Measurements from ENCODE around the gene ZNF444. TPM values are rescaled to one million over a fixed set of nuclear protein-coding genes. Genes with fewer than 3 reads are reported as not detected.
"Not testable (repeated sequence)": the region's sequence is repeated elsewhere in the genome, so short reads cannot be mapped to it uniquely, and the experiment has no call there.

The ZNF444 gene
- total and polyA plus RNA-seq, 4 donors = 27.8 to 55.5 (median 41.6) TPM

DNA sequence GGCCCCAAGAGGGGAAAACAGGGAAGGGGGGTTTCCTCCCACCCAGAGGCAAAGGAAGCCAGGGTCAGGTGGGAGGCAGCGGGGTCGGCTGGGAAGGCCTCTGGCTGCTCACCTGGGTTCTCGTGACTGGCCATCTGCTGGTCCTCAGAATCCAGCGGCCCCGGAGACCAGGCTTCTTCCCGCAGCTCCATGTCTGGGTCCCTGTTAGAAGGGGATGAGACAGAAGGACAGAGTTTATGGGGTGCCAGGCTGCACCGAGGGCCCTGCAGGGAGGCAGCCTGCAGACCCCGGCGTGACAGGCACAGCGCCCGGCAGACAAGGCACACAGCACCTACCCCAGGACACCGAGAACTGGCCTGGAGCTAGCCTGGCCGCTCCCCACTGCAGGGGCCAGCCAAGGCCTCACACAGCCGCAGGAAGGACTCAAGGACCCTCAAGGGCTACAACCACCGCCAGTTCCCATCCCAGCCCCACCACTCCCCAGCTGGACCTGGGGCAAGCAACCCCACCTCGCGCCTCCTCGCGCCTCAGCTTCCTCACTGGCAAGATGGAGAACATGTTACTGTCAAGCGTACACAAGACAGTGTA, 38.0 kb upstream of the ZNF444 start:
- Histone ChIP-seq H3K27ac (ENCODE audit: low read depth in 1 of 2, low read length in 1 of 2) (no peak overlapping the region), H3K36me3 (ENCODE audit: control insufficient read depth in 4 of 4, insufficient read depth in 4 of 4, low read length in 4 of 4) (peaks cover 0 to 43% (median 11%) of the 10 kb centered on the region in 4 donors), H3K9me3 (ENCODE audit: control insufficient read depth in 4 of 4, insufficient read depth in 3 of 4, low read length in 3 of 4) (no peaks in the 10 kb centered on the region), H3K27me3 (ENCODE audit: control insufficient read depth in 3 of 3, insufficient read depth in 3 of 3, low read length in 2 of 3) (no peaks in the 10 kb centered on the region), H3K4me3 (no peak overlapping the region), H3K9ac (ENCODE audit: insufficient read depth in 1 of 2, low read length in 2 of 2) (no peak overlapping the region), H3K4me1 (ENCODE audit: control insufficient read depth in 5 of 5, insufficient read depth in 5 of 5, low read length in 5 of 5) (peaks cover 0 to 18% (median 5%) of the 10 kb centered on the region in 5 donors)
- ATAC-seq (ENCODE audit: insufficient read depth, low FRiP score) = no peak
- DNase-seq = no peak
- TF ChIP-seq, protein P1, sequence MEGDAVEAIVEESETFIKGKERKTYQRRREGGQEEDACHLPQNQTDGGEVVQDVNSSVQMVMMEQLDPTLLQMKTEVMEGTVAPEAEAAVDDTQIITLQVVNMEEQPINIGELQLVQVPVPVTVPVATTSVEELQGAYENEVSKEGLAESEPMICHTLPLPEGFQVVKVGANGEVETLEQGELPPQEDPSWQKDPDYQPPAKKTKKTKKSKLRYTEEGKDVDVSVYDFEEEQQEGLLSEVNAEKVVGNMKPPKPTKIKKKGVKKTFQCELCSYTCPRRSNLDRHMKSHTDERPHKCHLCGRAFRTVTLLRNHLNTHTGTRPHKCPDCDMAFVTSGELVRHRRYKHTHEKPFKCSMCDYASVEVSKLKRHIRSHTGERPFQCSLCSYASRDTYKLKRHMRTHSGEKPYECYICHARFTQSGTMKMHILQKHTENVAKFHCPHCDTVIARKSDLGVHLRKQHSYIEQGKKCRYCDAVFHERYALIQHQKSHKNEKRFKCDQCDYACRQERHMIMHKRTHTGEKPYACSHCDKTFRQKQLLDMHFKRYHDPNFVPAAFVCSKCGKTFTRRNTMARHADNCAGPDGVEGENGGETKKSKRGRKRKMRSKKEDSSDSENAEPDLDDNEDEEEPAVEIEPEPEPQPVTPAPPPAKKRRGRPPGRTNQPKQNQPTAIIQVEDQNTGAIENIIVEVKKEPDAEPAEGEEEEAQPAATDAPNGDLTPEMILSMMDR (IDR thresholded peaks at IDR 0.05; ENCODE audit: control extremely low read depth, extremely low read depth) = no peak
- 54 to 78% methylated on average over 19 to 20 of the region's 20 CpGs for WGBS, 2 donors

- Histone ChIP-seq H3K4me1 (ENCODE audit: control insufficient read depth in 5 of 5, insufficient read depth in 5 of 5, low read length in 5 of 5) (peaks cover 8 to 29% (median 17%) of the 10 kb centered on the region in 5 donors), H3K36me3 (ENCODE audit: control insufficient read depth in 4 of 4, insufficient read depth in 4 of 4, low read length in 4 of 4) (peaks cover 0 to 34% (median 5%) of the 10 kb centered on the region in 4 donors), H3K9ac (ENCODE audit: insufficient read depth in 1 of 2, low read length in 2 of 2) (no peak overlapping the region), H3K9me3 (ENCODE audit: control insufficient read depth in 4 of 4, insufficient read depth in 3 of 4, low read length in 3 of 4) (no peaks in the 10 kb centered on the region), H3K27me3 (ENCODE audit: control insufficient read depth in 3 of 3, insufficient read depth in 3 of 3, low read length in 2 of 3) (no peaks in the 10 kb centered on the region), H3K4me3 (no peak overlapping the region), H3K27ac (ENCODE audit: low read depth in 1 of 2, low read length in 1 of 2) (no peak overlapping the region)
- no peak for DNase-seq
- 95 to 96% methylated on average over 27 to 29 of the region's 29 CpGs for WGBS, 2 donors
- ATAC-seq (ENCODE audit: insufficient read depth, low FRiP score) = no peak
- TF ChIP-seq, protein P1 (IDR thresholded peaks at IDR 0.05; ENCODE audit: control extremely low read depth, extremely low read depth) = no peak
These were observed 36.7 kb upstream of the ZNF444 start for GRCh38 chr19:56104423-56104822.

DNA sequence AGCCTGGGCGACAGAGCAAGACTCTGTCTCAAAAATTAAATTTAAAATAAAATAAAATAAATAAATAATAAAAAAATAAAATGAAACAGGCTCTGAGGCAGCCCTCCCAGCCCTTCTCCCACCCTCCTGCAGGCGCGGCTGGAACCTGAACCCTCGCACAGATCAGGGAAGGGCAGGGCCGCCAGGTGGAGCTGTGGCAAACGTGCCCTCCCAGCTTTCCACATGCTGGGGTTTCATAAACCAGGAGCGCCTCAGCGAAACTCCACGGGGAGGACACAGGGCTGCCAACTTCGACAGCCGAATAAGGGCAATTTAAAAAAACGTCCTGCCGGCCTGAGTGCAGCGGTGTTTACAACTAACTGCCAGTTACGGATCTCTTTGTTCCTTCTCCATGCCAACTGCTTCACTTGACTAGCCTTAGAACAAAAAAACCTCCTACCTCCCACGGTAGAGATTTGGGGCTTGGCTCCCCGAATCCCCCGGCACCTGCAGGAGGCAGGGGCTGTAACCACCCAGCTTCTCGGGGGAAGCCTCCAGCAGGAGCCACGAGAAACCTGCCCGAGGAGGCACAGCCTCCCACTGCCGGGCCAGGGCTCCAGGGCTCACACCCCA, 35.9 kb upstream of the ZNF444 start:
- peaks cover 0 to 28% (median under 1%) of the 10 kb centered on the region in 4 donors for H3K36me3 ChIP-seq (ENCODE audit: control insufficient read depth in 4 of 4, insufficient read depth in 4 of 4, low read length in 4 of 4)
- no peak overlapping the region for H3K9ac ChIP-seq (ENCODE audit: insufficient read depth in 1 of 2, low read length in 2 of 2)
- peak overlapping the region in 1 of 2 donors; percentile 88 for H3K27ac ChIP-seq (ENCODE audit: low read depth in 1 of 2, low read length in 1 of 2)
- TF ChIP-seq, protein P1 (IDR thresholded peaks at IDR 0.05; ENCODE audit: control extremely low read depth, extremely low read depth) = peak; percentile 49
- no peaks in the 10 kb centered on the region for H3K9me3 ChIP-seq (ENCODE audit: control insufficient read depth in 4 of 4, insufficient read depth in 3 of 4, low read length in 3 of 4)
- ATAC-seq (ENCODE audit: insufficient read depth, low FRiP score) = no peak
- peaks cover 12 to 29% (median 22%) of the 10 kb centered on the region in 5 donors for H3K4me1 ChIP-seq (ENCODE audit: control insufficient read depth in 5 of 5, insufficient read depth in 5 of 5, low read length in 5 of 5)
- 11 to 15% methylated on average over 22 of the region's 22 CpGs for WGBS, 2 donors
- no peak overlapping the region for H3K4me3 ChIP-seq
- DNase-seq = peak; percentile 62 to 78 (median 72)
- H3K27me3 ChIP-seq (ENCODE audit: control insufficient read depth in 3 of 3, insufficient read depth in 3 of 3, low read length in 2 of 3) = no peaks in the 10 kb centered on the region

DNA sequence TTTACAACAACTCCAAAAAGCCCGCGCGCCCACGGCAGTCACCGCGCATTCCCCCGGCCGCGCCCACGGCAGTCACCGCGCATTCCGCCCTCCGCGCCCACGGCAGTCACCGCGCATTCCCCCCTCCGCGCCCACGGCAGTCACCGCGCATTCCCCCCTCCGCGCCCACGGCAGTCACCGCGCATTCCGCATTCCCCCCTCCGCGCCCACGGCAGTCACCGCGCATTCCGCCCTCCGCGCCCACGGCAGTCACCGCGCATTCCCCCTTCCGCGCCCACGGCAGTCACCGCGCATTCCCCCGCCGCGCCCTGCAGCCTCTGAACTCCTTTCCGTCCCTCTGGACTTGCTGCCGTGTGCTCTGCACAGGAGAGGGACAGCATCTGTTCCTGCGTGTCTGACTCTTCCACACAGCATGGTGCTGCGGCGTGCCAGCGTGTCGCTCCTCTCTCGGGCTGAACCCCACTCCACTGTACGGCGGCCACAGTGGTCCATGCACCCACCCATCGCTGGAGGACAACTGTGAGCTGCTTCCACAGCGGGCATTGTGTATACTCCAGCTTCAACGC, 35.2 kb upstream of the ZNF444 start:
- ATAC-seq (ENCODE audit: insufficient read depth, low FRiP score); H3K27me3 ChIP-seq (ENCODE audit: control insufficient read depth in 3 of 3, insufficient read depth in 3 of 3, low read length in 2 of 3); H3K9me3 ChIP-seq (ENCODE audit: control insufficient read depth in 4 of 4, insufficient read depth in 3 of 4, low read length in 3 of 4); DNase-seq; H3K9ac ChIP-seq (ENCODE audit: insufficient read depth in 1 of 2, low read length in 2 of 2); H3K4me3 ChIP-seq: not testable (repeated sequence)
- Histone ChIP-seq H3K36me3 (ENCODE audit: control insufficient read depth in 4 of 4, insufficient read depth in 4 of 4, low read length in 4 of 4) (peaks cover 0 to 22% (median 0%) of the 10 kb centered on the region in 4 donors), H3K4me1 (ENCODE audit: control insufficient read depth in 5 of 5, insufficient read depth in 5 of 5, low read length in 5 of 5) (peaks cover 14 to 32% (median 29%) of the 10 kb centered on the region in 5 donors), H3K27ac (ENCODE audit: low read depth in 1 of 2, low read length in 1 of 2) (peak overlapping the region in 1 of 2 donors; percentile 88)
- WGBS, 2 donors = 89 to 91% methylated on average over 61 of the region's 61 CpGs
